UCSD-AML1 (cell line): ENCODE measurements around the gene SCAI.
"Not testable (repeated sequence)": the region's sequence is repeated elsewhere in the genome, so short reads cannot be mapped to it uniquely, and the experiment has no call there.

Experiments
- DNase-seq: peaks from one replicate; lab custom pipeline; 2025; ENCODE audit not compliant: unreplicated experiment; lab: John Stamatoyannopoulos, UW

Gene SCAI

GRCh38 chr9:125043148-125043547 is 100.2 kb downstream of the SCAI start:
- no peak for DNase-seq

GRCh38 chr9:125038166-125038565 is 105.2 kb downstream of the SCAI start:
- no peak for DNase-seq

GRCh38 chr9:125028041-125028440 is 115.3 kb downstream of the SCAI start:
- DNase-seq = no peak

- no peak for DNase-seq
Measured at GRCh38 chr9:125024917-125025316, 118.4 kb downstream of the SCAI start.

GRCh38 chr9:125021069-125021468 is 122.3 kb downstream of the SCAI start:
- no peak for DNase-seq

GRCh38 chr9:125015655-125016054 is 127.7 kb downstream of the SCAI start:
- DNase-seq = not testable (repeated sequence)

- DNase-seq = not testable (repeated sequence)
Measured at GRCh38 chr9:125012013-125012412, 131.3 kb downstream of the SCAI start.

GRCh38 chr9:125008599-125008998 is 134.7 kb downstream of the SCAI start:
- DNase-seq = no peak

- no peak for DNase-seq
Measured at GRCh38 chr9:125003332-125003731, 140.0 kb downstream of the SCAI start.

- no peak for DNase-seq
Measured at GRCh38 chr9:124983698-124984097, 159.6 kb downstream of the SCAI start.

- DNase-seq = no peak
Measured at GRCh38 chr9:124980431-124980830, 162.9 kb downstream of the SCAI start.

- DNase-seq = no peak
Measured at GRCh38 chr9:124975131-124975530, 168.2 kb downstream of the SCAI start.

- DNase-seq = no peak
Measured at GRCh38 chr9:124973807-124974206, 169.5 kb downstream of the SCAI start.

- no peak for DNase-seq
Measured at GRCh38 chr9:124972241-124972770, 171.0 kb downstream of the SCAI start.

- DNase-seq = no peak
Measured at GRCh38 chr9:124969401-124969800, 173.9 kb downstream of the SCAI start.

- no peak for DNase-seq
Measured at GRCh38 chr9:124968238-124968637, 175.1 kb downstream of the SCAI start.

- DNase-seq = not testable (repeated sequence)
Measured at GRCh38 chr9:124965775-124966568, 177.4 kb downstream of the SCAI start.

GRCh38 chr9:124964604-124965003 is 178.7 kb downstream of the SCAI start:
- no peak for DNase-seq

- DNase-seq = no peak
Measured at GRCh38 chr9:124964056-124964455, 179.3 kb downstream of the SCAI start.

- DNase-seq = no peak
Measured at GRCh38 chr9:124960409-124960752, 182.9 kb downstream of the SCAI start.

GRCh38 chr9:124959671-124960408 is 183.5 kb downstream of the SCAI start:
- not testable (repeated sequence) for DNase-seq

- no peak for DNase-seq
Measured at GRCh38 chr9:124954255-124954654, 189.1 kb downstream of the SCAI start.
